ENCODE measurements around the gene PTPRN2. TPM values are rescaled to one million over a fixed set of nuclear protein-coding genes. Genes with fewer than 3 reads are reported as not detected.

PTPRN2 gene
- polyA plus RNA-seq, 1 donor: 5.7 TPM

- DNase-seq: no peak
These were observed 555.7 kb downstream of the PTPRN2 start for GRCh38 chr7:158031867-158032308.

GRCh38 chr7:158030566-158030965 is 557.1 kb downstream of the PTPRN2 start:
- no peak for DNase-seq

GRCh38 chr7:158030071-158030470 is 557.6 kb downstream of the PTPRN2 start:
- no peak for DNase-seq

GRCh38 chr7:158029509-158029908 is 558.1 kb downstream of the PTPRN2 start:
- no peak for DNase-seq

GRCh38 chr7:158028971-158029370 is 558.7 kb downstream of the PTPRN2 start:
- no peak for DNase-seq

GRCh38 chr7:158028290-158028941 is 559.2 kb downstream of the PTPRN2 start:
- DNase-seq: no peak

GRCh38 chr7:158027646-158028045 is 560.0 kb downstream of the PTPRN2 start:
- DNase-seq: no peak

GRCh38 chr7:158026636-158027265 is 560.9 kb downstream of the PTPRN2 start:
- DNase-seq: no peak

- DNase-seq: no peak
These were observed 561.7 kb downstream of the PTPRN2 start for GRCh38 chr7:158025686-158026600.

- no peak for DNase-seq
These were observed 562.7 kb downstream of the PTPRN2 start for GRCh38 chr7:158024881-158025280.

- DNase-seq: no peak
These were observed 563.3 kb downstream of the PTPRN2 start for GRCh38 chr7:158024351-158024715.

- DNase-seq: no peak
These were observed 563.8 kb downstream of the PTPRN2 start for GRCh38 chr7:158023681-158024350.

GRCh38 chr7:158023157-158023556 is 564.5 kb downstream of the PTPRN2 start:
- DNase-seq: no peak

- DNase-seq: no peak
These were observed 565.0 kb downstream of the PTPRN2 start for GRCh38 chr7:158022601-158023000.

- no peak for DNase-seq
These were observed 565.8 kb downstream of the PTPRN2 start for GRCh38 chr7:158021836-158022235.

GRCh38 chr7:158020706-158021095 is 566.9 kb downstream of the PTPRN2 start:
- no peak for DNase-seq

- no peak for DNase-seq
These were observed 567.6 kb downstream of the PTPRN2 start for GRCh38 chr7:158019726-158020705.

GRCh38 chr7:158018971-158019645 is 568.5 kb downstream of the PTPRN2 start:
- no peak for DNase-seq

- no peak for DNase-seq
These were observed 569.4 kb downstream of the PTPRN2 start for GRCh38 chr7:158018098-158018762.

All from left kidney (tissue), 2 donors.